ENCODE measurements around the gene MAML1.
A peak's percentile ranks its signal among the peaks of the same experiment; 100 is the strongest.
"Not testable (repeated sequence)": the region's sequence is repeated elsewhere in the genome, so short reads cannot be mapped to it uniquely, and the experiment has no call there.

The MAML1 gene

DNA sequence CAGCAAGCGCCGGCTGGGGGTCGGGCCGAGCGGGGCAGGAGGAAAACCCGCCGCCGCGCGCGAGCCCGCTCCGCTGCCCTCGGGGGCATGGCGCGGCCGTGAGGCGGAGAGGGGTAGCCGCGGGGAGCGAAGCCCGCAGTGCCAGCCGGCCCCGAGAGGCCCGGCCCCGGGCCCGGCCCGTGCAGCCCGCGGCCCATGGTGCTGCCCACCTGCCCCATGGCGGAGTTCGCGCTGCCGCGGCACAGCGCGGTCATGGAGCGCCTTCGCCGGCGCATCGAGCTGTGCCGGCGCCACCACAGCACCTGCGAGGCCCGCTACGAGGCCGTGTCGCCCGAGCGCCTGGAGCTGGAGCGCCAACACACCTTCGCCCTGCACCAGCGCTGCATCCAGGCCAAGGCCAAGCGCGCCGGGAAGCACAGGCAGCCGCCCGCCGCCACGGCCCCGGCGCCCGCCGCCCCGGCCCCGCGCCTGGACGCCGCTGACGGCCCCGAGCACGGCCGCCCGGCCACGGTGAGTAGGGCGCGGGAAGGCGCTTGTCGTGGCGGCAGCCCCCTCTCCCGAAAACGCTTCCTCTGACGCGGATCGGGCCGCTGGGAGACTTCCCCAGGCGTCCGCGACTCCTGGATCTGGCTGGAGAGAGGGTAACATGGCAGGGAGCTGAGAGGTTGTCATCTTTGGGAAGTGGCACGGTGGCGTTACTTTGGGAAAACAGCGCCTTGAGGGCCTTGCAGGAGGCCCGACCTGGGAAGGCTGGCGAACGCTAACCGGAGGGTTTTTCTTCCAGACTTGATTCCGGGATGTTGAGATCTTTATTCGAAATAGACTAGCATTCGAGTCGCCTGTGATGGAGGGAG is 523 bp downstream of the MAML1 start:
- peak; percentile 8 to 29 for DNase-seq

- no peak for DNase-seq
These were observed 1.1 kb downstream of the MAML1 start for GRCh38 chr5:179733772-179734126.

DNA sequence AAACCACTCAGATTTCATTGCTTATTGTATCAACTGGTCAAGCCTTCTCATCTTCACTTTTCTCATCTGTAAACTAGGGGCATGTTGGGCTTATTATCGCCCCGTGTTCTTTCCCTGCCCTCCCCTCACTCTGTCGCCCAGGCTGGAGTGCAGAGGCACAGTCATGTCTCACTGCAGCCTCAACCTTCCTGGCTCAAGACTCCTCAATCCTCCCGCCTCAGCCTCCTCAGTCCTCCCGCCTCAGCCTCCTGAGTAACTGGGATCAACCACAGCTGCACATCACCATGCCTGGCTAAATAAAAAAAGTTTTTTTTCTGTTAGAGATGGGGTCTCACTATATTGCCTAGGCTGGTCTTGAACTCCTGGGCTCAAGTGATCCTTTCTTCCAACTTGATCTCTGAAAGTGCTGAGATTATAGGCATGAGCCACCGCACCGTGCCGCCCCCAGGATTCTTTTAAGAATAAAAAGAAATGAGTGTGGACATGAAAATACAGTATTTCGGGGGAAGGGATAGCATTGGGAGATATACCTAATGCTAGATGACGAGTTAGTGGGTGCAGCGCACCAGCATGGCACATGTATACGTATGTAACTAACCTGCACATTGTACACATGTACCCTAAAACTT is 2.0 kb downstream of the MAML1 start:
- DNase-seq: no peak

- no peak for DNase-seq
These were observed 6.1 kb downstream of the MAML1 start for GRCh38 chr5:179738742-179739141.

DNA sequence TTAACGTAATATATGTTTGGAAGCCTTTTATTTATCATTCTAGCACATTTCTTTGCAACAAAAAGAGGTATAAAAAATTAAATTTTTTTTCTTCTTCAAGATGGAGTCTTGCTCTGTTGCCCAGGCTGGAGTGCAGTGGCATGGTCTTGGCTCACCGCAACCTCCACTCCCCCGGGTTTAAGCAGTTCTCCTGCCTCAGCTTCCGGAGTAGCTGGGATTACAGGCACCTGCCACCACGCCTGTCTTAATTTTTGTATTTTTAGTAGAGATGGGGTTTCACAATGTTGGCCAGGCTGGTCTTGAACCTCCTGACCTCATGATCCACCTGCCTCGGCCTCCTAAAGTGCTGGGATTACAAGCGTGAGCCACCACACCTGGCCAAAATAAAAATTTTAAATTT is 11.5 kb downstream of the MAML1 start:
- not testable (repeated sequence) for DNase-seq

GRCh38 chr5:179746872-179747271 is 14.2 kb downstream of the MAML1 start:
- no peak for DNase-seq

DNA sequence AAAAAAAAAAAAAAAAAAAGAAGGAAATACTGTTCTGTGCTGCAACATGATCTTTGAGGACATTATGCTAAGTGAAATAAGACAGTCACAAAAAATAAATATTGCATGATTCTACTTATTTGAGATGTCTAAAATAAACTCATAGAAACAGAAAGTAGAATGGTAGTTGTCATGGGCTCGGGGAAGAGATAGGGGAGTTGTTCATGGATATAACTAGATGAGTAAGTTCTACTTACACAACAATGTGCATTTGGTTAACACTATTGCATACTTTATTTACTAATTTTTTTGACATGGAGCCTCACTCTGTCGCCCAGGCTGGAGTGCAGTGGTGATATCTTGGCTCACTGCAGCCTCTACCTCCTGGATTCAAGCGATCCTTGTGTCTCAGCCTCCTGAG is 15.2 kb downstream of the MAML1 start:
- no peak for DNase-seq

GRCh38 chr5:179749857-179750508 is 17.4 kb downstream of the MAML1 start:
- no peak for DNase-seq

GRCh38 chr5:179753971-179754370 is 21.3 kb downstream of the MAML1 start:
- no peak for DNase-seq

GRCh38 chr5:179755022-179755421 is 22.4 kb downstream of the MAML1 start:
- DNase-seq: no peak

GRCh38 chr5:179758955-179759354 is 26.3 kb downstream of the MAML1 start:
- no peak for DNase-seq

DNA sequence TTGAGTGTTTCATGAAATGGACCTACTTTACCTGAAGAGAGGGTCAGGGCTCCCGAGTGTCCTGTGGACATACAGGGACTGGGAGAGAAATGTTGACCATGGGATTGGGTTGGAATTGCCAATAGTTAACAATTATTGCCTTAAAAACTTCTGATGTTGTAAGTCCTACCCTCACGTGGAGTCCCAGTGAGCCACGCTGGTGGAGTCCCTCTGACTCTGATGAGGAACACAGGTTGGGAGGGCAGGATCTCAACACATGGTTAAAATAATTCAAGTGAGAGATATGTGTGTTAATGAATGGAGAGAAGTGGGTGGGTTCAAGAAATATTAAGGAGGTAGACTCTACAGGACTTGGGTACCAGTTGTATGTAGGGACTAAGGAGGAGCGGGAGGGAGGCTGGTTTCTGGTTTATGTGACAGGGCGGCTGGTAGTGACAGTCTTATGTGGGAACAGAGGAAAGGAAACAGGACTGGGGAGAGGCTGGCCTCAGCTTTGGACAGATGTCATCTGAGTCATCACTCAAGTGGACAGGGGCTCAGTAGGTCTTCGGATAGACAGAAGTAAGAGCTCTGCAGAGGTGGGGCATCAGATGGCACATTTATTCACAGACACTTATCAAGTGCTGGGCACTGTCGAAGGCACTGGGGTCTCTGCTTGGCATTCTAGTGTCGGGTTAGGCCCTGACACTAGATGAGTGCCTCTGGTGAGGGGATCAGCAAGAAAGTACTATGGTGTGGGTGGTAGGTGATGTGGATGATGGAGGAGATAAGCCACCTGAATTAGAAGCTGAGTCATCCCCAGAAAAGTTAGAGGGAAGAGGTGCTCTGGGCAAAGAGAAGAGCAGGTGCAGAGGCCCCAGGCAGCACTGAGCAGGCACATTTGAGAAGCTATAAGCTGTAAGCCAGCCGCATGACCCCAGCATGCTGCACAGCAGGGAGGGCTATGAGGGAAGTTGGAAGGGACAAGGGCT is 27.2 kb downstream of the MAML1 start:
- peak; percentile 33 for DNase-seq

GRCh38 chr5:179762079-179762780 is 29.6 kb downstream of the MAML1 start:
- no peak for DNase-seq

GRCh38 chr5:179762781-179763176 is 30.2 kb downstream of the MAML1 start:
- DNase-seq: no peak

DNA sequence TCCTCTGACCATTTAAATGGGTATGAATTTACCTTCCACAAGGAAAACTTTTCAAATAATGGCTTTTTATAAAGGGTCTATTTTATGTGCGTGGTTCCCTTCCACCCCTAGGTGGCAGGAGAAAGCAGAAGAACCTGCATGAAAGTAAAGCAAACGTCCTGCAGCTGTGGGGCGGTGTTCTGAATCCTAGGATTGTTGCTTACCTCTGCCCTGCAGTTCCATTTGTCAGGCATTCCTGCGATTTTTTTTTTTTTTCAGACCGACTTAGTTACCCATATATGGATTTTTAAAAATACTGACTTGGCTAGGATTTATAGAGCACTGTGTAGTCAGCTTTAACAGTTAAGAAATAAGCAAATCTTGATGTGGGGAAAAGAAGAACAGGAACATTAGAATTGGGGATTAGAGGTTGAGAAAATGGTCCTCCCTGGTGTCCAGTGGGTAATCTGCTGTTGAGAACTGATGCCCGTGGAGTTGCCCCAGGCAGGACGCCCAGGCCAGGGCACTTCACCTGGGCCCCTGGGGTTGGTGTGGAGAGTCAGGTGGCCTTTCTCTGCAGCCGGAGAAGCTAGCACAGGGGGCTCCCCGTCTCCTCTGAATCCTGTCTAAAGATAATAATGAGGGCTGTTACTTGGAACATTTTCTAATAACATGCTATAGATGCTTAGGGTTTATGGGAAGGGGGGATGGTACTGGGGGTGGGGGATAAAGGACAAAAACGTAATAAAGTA is 30.8 kb downstream of the MAML1 start:
- peak; percentile 42 to 53 for DNase-seq

GRCh38 chr5:179764056-179764455 is 31.4 kb downstream of the MAML1 start:
- no peak for DNase-seq

DNA sequence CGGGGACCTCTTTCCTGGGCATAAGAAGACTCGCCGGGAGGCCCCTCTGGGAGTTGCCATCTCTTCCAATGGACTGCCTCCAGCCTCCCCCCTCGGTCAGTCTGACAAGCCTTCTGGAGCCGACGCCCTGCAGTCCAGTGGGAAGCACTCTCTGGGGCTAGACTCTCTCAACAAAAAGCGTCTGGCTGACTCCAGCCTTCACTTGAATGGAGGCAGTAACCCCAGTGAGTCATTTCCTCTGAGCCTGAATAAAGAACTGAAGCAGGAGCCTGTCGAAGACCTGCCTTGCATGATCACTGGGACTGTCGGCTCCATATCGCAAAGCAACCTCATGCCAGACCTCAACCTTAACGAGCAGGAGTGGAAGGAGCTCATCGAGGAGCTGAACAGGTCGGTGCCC is 32.8 kb downstream of the MAML1 start:
- no peak for DNase-seq

DNA sequence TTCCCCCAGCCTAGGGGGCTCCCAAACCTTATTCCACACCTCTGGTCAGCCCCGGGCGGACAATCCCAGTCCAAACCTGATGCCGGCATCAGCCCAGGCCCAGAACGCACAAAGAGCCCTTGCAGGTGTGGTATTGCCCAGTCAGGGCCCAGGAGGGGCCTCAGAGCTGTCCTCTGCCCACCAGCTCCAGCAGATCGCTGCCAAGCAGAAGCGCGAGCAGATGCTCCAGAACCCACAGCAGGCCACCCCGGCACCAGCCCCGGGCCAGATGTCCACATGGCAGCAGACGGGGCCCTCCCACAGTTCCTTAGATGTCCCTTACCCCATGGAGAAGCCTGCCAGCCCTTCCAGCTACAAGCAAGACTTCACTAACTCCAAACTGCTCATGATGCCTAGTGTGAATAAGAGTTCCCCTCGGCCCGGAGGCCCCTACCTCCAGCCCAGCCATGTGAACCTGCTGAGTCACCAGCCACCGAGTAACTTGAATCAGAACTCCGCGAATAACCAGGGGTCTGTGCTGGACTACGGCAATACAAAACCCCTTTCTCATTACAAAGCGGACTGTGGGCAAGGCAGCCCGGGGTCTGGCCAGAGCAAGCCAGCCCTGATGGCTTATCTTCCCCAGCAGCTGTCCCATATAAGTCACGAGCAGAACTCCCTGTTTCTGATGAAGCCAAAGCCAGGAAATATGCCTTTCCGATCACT is 33.6 kb downstream of the MAML1 start:
- DNase-seq: no peak

DNA sequence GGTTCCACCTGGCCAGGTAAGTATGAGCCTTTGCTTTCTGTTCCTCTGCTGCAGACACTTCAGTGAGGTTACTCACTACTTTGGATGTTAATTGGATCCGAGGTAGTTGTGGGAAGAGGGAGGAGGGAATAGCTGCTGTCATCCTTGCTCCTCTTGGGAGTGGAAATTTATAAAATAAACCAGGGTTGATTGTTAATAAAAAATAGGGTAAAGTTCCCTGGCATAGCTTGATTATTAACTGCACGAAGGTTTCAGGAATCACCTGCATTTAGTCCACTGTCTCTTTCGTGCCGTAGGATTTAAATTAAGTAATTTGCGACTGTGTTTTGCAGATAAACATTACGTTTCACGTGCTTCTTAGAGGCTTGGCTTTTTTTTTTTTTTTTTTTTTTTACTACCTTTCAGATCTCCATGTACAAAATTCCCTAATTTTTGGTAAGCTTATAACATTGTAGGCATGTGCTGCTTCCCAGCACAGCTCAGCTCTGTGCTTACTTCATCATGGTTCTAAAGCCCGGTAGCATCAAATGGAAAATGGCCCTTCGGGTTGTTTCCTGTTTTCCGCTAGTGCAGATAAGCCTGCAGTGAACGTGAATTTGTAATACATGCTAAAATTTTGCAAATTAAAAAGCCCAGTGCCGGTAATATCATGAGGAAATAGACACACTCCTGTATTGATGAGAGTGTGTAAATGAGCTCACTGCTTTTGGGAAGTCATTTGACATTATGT is 34.3 kb downstream of the MAML1 start:
- DNase-seq: no peak

- DNase-seq: no peak
These were observed 35.0 kb downstream of the MAML1 start for GRCh38 chr5:179767496-179768100.
